KMS-11 (cell line): ENCODE data around the gene PDPN.
A peak's percentile ranks its signal among the peaks of the same experiment; 100 is the strongest.

Experiments used
- H2AFZ ChIP-seq: fragments of 200-600 bp; sonication (generic); 2 replicates; pipeline ENCODE4 v1.6.1; 2016; ENCODE audit warnings: antibody characterized with exemption, mixed run types, low read depth
- H3K27ac ChIP-seq: fragments of 200-600 bp; sonication (generic); 2 replicates; pipeline ENCODE4 v1.6.1; 2016; ENCODE audit warnings: mild to moderate bottlenecking, mixed run types
- H3K27me3 ChIP-seq: fragments of 200-600 bp; sonication (generic); 2 replicates; pipeline ENCODE4 v1.6.1; 2017; ENCODE audit warnings: mild to moderate bottlenecking, low read depth, mixed run types, moderate library complexity; ENCODE audit not compliant: insufficient read depth
- H3K36me3 ChIP-seq: fragments of 200-600 bp; sonication (generic); 2 replicates; pipeline ENCODE4 v1.6.1; 2017; ENCODE audit warnings: mild to moderate bottlenecking, mixed run types; ENCODE audit not compliant: insufficient read depth
- H3K4me1 ChIP-seq: fragments of 200-600 bp; sonication (generic); 2 replicates; pipeline ENCODE4 v1.6.1; 2016; ENCODE audit warnings: mild to moderate bottlenecking, low read depth, mixed run types; ENCODE audit not compliant: poor library complexity, severe bottlenecking
- H3K4me2 ChIP-seq: fragments of 200-600 bp; sonication (generic); 2 replicates; pipeline ENCODE4 v1.7.0; 2016; ENCODE audit warnings: mild to moderate bottlenecking, mixed run types
- H3K4me3 ChIP-seq: fragments of 200-600 bp; sonication (generic); IDR thresholded peaks from 2 replicates; pipeline ENCODE4 v1.6.1; 2017; ENCODE audit warnings: low read depth, low read length, mixed read lengths; ENCODE audit not compliant: insufficient read depth
- H3K79me2 ChIP-seq: fragments of 200-600 bp; sonication (generic); 2 replicates; pipeline ENCODE4 v1.6.1; 2016; ENCODE audit warnings: low read depth, mixed run types; ENCODE audit not compliant: insufficient read depth
- H3K9ac ChIP-seq: fragments of 200-600 bp; sonication (generic); 2 replicates; pipeline ENCODE4 v1.6.1; 2016; ENCODE audit warnings: mild to moderate bottlenecking, mixed run types
- H4K20me1 ChIP-seq: fragments of 200-600 bp; sonication (generic); 2 replicates; pipeline ENCODE4 v1.6.1; 2016; ENCODE audit warnings: mild to moderate bottlenecking, mixed run types; ENCODE audit not compliant: insufficient read depth
- CTCF ChIP-seq: fragments of 200-600 bp; sonication (generic); conservative IDR thresholded peaks from 2 replicates; pipeline ENCODE4 v1.6.1; 2017; ENCODE audit warnings: low read depth, mild to moderate bottlenecking, antibody characterized with exemption, low read length, moderate library complexity, mixed read lengths

Gene PDPN

GRCh38 chr1:13539683-13540082 is 43.9 kb upstream of the PDPN start:
- Histone ChIP-seq H3K4me2 (no peak overlapping the region), H3K27ac (no peak overlapping the region), H3K9ac (no peak overlapping the region), H3K4me3 (no peak overlapping the region), H3K27me3 (peaks cover 13% of the 10 kb centered on the region; the same call in 1 of the 2 replicates), H2AFZ (no peak overlapping the region), H3K4me1 (no peaks in the 10 kb centered on the region), H4K20me1 (no peaks in the 10 kb centered on the region), H3K36me3 (no peaks in the 10 kb centered on the region), H3K79me2 (no peaks in the 10 kb centered on the region)
- TF ChIP-seq CTCF: peak; percentile 38; the same call in 1 of the 2 replicates

DNA sequence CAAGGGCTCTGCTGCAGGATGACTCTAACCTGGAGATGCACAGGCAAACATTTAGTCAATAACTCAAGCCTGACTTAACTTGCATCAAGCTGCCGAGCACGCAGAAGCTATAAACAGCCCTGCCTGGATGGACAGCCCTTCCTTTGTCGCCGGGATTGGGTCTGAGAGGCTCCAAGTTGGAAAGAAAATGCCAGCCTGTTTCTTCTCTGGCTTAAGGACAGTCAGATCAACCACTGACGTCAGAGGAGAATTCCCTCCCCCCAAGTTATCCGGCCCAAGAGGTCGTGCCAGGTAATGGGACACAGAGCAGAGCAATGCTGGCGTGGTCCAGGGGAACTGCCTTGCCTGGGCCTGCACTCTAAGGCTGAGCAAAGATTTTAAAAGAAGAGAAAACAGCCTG is 42.8 kb upstream of the PDPN start:
- H3K4me1 ChIP-seq: no peaks in the 10 kb centered on the region
- no peak overlapping the region for H3K4me3 ChIP-seq
- no peaks in the 10 kb centered on the region for H3K79me2 ChIP-seq
- H2AFZ ChIP-seq: no peak overlapping the region
- no peak overlapping the region for H3K27ac ChIP-seq
- H4K20me1 ChIP-seq: no peaks in the 10 kb centered on the region
- no peak overlapping the region for H3K9ac ChIP-seq
- no peaks in the 10 kb centered on the region for H3K36me3 ChIP-seq
- peaks cover 13% of the 10 kb centered on the region; the same call in 1 of the 2 replicates for H3K27me3 ChIP-seq
- no peak overlapping the region for H3K4me2 ChIP-seq
- no peak for TF ChIP-seq CTCF

- Histone ChIP-seq H3K9ac (no peak overlapping the region), H3K36me3 (no peaks in the 10 kb centered on the region), H3K4me1 (no peaks in the 10 kb centered on the region), H3K27me3 (peaks cover 13% of the 10 kb centered on the region; the same call in 1 of the 2 replicates), H2AFZ (no peak overlapping the region), H4K20me1 (no peaks in the 10 kb centered on the region), H3K79me2 (no peaks in the 10 kb centered on the region), H3K4me3 (no peak overlapping the region), H3K4me2 (no peak overlapping the region), H3K27ac (no peak overlapping the region)
- TF ChIP-seq CTCF: no peak
These were observed 42.0 kb upstream of the PDPN start for GRCh38 chr1:13541435-13542215.

- Histone ChIP-seq H3K4me3 (no peak overlapping the region), H4K20me1 (no peaks in the 10 kb centered on the region), H3K27me3 (peaks cover 10% of the 10 kb centered on the region; the same call in 1 of the 2 replicates), H3K36me3 (no peaks in the 10 kb centered on the region), H2AFZ (no peak overlapping the region), H3K27ac (no peak overlapping the region), H3K4me2 (no peak overlapping the region), H3K4me1 (no peaks in the 10 kb centered on the region), H3K9ac (no peak overlapping the region), H3K79me2 (no peaks in the 10 kb centered on the region)
- TF ChIP-seq CTCF: no peak
These were observed 40.0 kb upstream of the PDPN start for GRCh38 chr1:13543451-13544220.
